Endodermal cell (in vitro differentiated cells): ENCODE data around the gene CTSL. TPM values are rescaled to one million over a fixed set of nuclear protein-coding genes. Genes with fewer than 3 reads are reported as not detected.

ENCODE experiments used
- DNase-seq: peaks from one replicate; pipeline ENCODE4 v3.0.0-alpha.2; 2017
- H3K27ac ChIP-seq: 2 replicates; pipeline ENCODE4 v1.5.1; 2013; ENCODE audit warnings: mild to moderate bottlenecking, low read depth, low read length, moderate library complexity
- H3K27me3 ChIP-seq: 2 replicates; pipeline ENCODE4 v1.6.1; 2013; ENCODE audit warnings: mild to moderate bottlenecking, low read length, moderate library complexity; ENCODE audit not compliant: insufficient read depth, control insufficient read depth, poor library complexity, severe bottlenecking
- H3K36me3 ChIP-seq: 2 replicates; pipeline ENCODE4 v1.7.0; 2013; ENCODE audit warnings: mild to moderate bottlenecking, low read length, moderate library complexity; ENCODE audit not compliant: control insufficient read depth, insufficient read depth
- H3K4me1 ChIP-seq: one replicate; pipeline ENCODE4 v1.7.0; 2013; ENCODE audit warnings: low read length; ENCODE audit not compliant: control insufficient read depth, insufficient read depth
- H3K4me3 ChIP-seq: 2 replicates; pipeline ENCODE4 v1.5.1; 2013; ENCODE audit warnings: mild to moderate bottlenecking, low read length, moderate library complexity
- H3K9ac ChIP-seq: 2 replicates; pipeline ENCODE4 v1.6.1; 2013; ENCODE audit warnings: mild to moderate bottlenecking, low read length, moderate library complexity; ENCODE audit not compliant: poor library complexity, severe bottlenecking; ENCODE audit errors: extremely low read depth
- H3K9me3 ChIP-seq: 2 replicates; pipeline ENCODE4 v1.6.1; 2013; ENCODE audit warnings: mild to moderate bottlenecking, low read length, moderate library complexity; ENCODE audit not compliant: control insufficient read depth
- H3K27ac Mint-ChIP-seq: 2 replicates; pipeline ENCODE4 v1.8.0; 2020; ENCODE audit warnings: mixed read lengths
- H3K27me3 Mint-ChIP-seq: 2 replicates; pipeline ENCODE4 v1.8.0; 2021; ENCODE audit warnings: mild to moderate bottlenecking, mixed read lengths; ENCODE audit not compliant: insufficient read depth
- H3K36me3 Mint-ChIP-seq: 2 replicates; pipeline ENCODE4 v1.8.0; 2020; ENCODE audit warnings: low read depth, mixed read lengths
- H3K4me1 Mint-ChIP-seq: 2 replicates; pipeline ENCODE4 v1.8.0; 2020; ENCODE audit warnings: mixed read lengths
- H3K4me3 Mint-ChIP-seq: 2 replicates; pipeline ENCODE4 v1.8.0; 2020; ENCODE audit warnings: mild to moderate bottlenecking, moderate library complexity, mixed read lengths
- H3K9me3 Mint-ChIP-seq: 2 replicates; pipeline ENCODE4 v1.8.0; 2020; ENCODE audit warnings: mild to moderate bottlenecking, mixed read lengths
- WGBS, 2 experiments: methylation state at CpG; one replicate each; pipeline versions ENCODE4 v1.1.5 to v1.1.7; 2013; ENCODE audit warnings: missing lambda C conversion rate in 2 of 2, mixed read lengths in 1 of 2; ENCODE audit not compliant: insufficient coverage in 1 of 2, insufficient read length in 1 of 2; 5-methylcytosine and 5-hydroxymethylcytosine counted together
- total RNA-seq, 2 donors: library from RNA; stranded (reverse); fragmentation: NEBNext Ultra II Directional in 1 of 2; extraction: Animal tissue kit (Norgen Biotek cat#: 25700) in 1 of 2; gene quantifications; 2 replicates in 1 of 2; 3 replicates in 1 of 2; pipeline ENCODE4 v1.2.1, GENCODE V29; 2021
- TF ChIP-seq, protein P1 (sequence below): fragments of 200-600 bp; sonication (generic); conservative IDR thresholded peaks from 2 replicates; pipeline ENCODE4 v1.5.0; 2021; ENCODE audit warnings: antibody characterized with exemption, mild to moderate bottlenecking

Gene CTSL
- total RNA-seq, 2 donors from 2014 or later = 81.2 to 131 TPM

DNA sequence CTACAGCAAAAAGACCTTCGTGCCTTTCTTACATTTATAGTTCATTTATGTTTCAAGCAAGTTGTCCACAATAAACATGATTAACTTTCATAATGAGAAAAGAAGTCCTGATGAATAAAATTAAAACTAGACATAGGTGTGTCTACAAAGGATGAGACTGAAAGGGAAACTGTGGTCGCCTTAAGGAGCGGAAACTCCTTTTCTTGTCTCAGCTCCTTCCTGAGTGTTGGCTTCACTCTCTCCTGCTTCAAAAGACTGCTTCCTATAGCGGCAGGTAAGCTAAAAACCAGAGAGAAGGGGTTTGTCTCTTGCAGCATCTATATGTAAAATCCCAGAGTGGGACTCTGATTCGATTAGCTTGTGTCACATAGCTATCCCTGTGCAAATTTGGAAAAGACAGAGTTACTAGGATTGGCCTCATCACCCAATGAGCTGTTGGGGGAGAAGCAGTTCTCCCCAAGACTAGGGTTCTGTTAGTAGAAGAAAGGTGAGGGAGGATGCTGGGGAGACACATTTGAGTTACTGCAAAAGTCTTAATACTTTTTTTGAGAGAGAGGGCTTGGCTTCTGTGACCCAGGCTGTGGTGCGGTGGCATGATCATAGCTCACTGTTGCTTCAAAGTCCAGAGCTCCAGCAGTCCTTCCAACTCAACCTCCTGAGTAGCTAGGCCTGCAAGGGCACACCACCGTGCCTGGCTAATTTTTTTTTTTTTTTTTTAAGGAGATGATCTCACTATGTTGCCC is 16.8 kb upstream of the CTSL start:
- no peaks in the 10 kb centered on the region for H3K27me3 ChIP-seq
- no peaks in the 10 kb centered on the region for H3K9me3 ChIP-seq
- peaks cover 46% of the 10 kb centered on the region for H3K36me3 ChIP-seq
- 89 to 92% methylated on average over 5 to 6 of the region's 7 CpGs for WGBS, 2 experiments
- H3K9me3 Mint-ChIP-seq = no peaks in the 10 kb centered on the region
- no peak overlapping the region for H3K4me3 ChIP-seq
- peaks cover 44% of the 10 kb centered on the region for H3K36me3 Mint-ChIP-seq
- H3K4me1 ChIP-seq = no peaks in the 10 kb centered on the region
- no peaks in the 10 kb centered on the region for H3K27me3 Mint-ChIP-seq
- DNase-seq = peak; percentile 9
- no peaks in the 10 kb centered on the region for H3K4me1 Mint-ChIP-seq
- TF ChIP-seq, protein P1, sequence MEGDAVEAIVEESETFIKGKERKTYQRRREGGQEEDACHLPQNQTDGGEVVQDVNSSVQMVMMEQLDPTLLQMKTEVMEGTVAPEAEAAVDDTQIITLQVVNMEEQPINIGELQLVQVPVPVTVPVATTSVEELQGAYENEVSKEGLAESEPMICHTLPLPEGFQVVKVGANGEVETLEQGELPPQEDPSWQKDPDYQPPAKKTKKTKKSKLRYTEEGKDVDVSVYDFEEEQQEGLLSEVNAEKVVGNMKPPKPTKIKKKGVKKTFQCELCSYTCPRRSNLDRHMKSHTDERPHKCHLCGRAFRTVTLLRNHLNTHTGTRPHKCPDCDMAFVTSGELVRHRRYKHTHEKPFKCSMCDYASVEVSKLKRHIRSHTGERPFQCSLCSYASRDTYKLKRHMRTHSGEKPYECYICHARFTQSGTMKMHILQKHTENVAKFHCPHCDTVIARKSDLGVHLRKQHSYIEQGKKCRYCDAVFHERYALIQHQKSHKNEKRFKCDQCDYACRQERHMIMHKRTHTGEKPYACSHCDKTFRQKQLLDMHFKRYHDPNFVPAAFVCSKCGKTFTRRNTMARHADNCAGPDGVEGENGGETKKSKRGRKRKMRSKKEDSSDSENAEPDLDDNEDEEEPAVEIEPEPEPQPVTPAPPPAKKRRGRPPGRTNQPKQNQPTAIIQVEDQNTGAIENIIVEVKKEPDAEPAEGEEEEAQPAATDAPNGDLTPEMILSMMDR = no peak
- no peak overlapping the region for H3K4me3 Mint-ChIP-seq
- H3K27ac ChIP-seq = no peak overlapping the region
- H3K9ac ChIP-seq = no peak overlapping the region
- H3K27ac Mint-ChIP-seq = no peak overlapping the region

DNA sequence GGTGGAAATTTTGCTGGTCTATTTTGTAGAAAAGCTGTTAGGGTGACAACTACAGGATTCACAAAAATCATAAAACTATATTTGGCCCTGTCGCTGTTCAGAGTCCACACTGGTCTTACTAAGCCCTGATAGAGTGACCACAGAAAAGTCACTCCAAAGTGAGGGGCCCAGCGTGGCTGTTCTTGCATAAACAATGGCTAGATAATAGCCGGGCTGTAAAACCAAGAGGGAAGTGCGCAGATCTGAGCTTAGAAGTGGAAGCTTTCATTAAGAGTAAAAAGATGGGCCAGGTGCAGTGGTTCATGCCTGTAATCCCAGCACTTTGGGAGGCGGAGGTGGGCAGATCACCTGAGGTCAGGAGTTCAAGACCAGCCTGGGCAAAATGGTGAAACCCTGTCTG is 15.5 kb upstream of the CTSL start:
- no peak overlapping the region for H3K4me3 ChIP-seq
- Mint-ChIP-seq H3K36me3 (peaks cover 37% of the 10 kb centered on the region), H3K9me3 (no peaks in the 10 kb centered on the region), H3K4me3 (no peak overlapping the region), H3K4me1 (peaks cover 3% of the 10 kb centered on the region), H3K27ac (no peak overlapping the region), H3K27me3 (no peaks in the 10 kb centered on the region)
- 81 to 85% methylated on average over 5 of the region's 5 CpGs for whole genome bisulfite sequencing, 2 experiments
- no peak overlapping the region for H3K9ac ChIP-seq
- TF ChIP-seq, protein P1 = no peak
- peaks cover 37% of the 10 kb centered on the region for H3K36me3 ChIP-seq
- no peaks in the 10 kb centered on the region for H3K9me3 ChIP-seq
- no peaks in the 10 kb centered on the region for H3K27me3 ChIP-seq
- no peaks in the 10 kb centered on the region for H3K4me1 ChIP-seq
- DNase-seq = peak; percentile 25
- no peak overlapping the region for H3K27ac ChIP-seq

DNA sequence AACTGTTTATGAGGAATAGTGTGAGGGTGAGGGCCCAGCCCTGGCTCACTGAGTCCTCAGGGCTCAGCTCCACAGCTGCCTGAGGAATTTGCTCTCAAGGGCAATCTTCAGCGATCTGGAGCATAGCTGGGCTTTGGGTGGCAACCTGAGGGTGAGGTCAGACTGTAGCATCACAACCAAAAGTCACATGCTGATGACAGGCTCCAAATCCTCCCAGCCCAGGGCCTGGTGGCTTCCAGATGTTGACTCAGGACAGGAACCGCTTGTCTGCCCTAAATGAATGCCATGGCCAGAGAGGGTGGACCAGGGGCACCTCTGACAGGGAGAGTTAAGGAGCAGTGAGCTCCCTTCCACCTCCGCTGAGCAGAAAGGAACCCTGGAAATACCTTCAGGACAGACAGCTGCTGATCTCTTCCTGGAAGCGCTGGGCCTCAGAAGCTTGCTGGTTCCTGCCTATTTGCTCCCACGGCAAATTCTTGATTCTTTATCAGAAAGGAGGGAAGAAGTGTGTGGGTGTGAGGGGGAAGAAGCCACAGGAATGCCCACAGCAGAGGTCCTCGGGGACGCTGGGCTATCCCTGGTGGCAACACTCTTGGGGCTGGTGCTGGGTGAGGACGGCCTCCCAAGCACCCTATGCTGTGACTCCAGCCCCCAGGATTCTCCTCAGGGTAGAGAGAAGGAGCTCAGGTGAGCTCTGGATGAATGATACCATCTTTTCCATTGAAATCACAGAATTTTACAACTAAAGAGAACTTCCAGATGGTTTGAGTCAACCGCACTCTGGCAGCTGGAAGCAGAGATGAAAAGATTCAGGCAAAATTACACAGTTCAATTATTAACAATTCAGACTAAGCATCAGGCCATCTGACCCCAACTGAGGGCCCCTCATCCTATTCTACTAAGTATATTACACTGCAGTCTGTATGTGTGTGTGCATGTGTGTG is 13.8 kb upstream of the CTSL start:
- Mint-ChIP-seq H3K27ac (peak overlapping the region; percentile 72), H3K27me3 (no peaks in the 10 kb centered on the region), H3K4me1 (peaks cover 3% of the 10 kb centered on the region), H3K4me3 (no peak overlapping the region), H3K9me3 (no peaks in the 10 kb centered on the region), H3K36me3 (peaks cover 23% of the 10 kb centered on the region)
- TF ChIP-seq, protein P1 = no peak
- 87 to 90% methylated on average over 3 to 9 of the region's 9 CpGs for WGBS, 2 experiments
- no peak overlapping the region for H3K4me3 ChIP-seq
- H3K9ac ChIP-seq = no peak overlapping the region
- no peaks in the 10 kb centered on the region for H3K4me1 ChIP-seq
- DNase-seq = peak; percentile 65
- no peaks in the 10 kb centered on the region for H3K27me3 ChIP-seq
- H3K36me3 ChIP-seq = peaks cover 20% of the 10 kb centered on the region
- H3K9me3 ChIP-seq = no peaks in the 10 kb centered on the region
- H3K27ac ChIP-seq = no peak overlapping the region
